H9 (cell line): ENCODE results near the gene USH2A. TPM values are rescaled to one million over a fixed set of nuclear protein-coding genes. Genes with fewer than 3 reads are reported as not detected.

Experiments used
- DNase-seq: peaks from one replicate; pipeline ENCODE4 v3.0.0-alpha.2; 2017
- H2AFZ ChIP-seq: one replicate; pipeline ENCODE4 v1.6.1; 2013; ENCODE audit warnings: mild to moderate bottlenecking, low read length, control low read depth, moderate library complexity
- H2AK5ac ChIP-seq: 2 replicates; pipeline ENCODE4 v1.6.1; 2013; ENCODE audit warnings: low read length, control low read depth, mixed read lengths; ENCODE audit not compliant: insufficient read length
- H2BK120ac ChIP-seq: one replicate; pipeline ENCODE4 v1.6.1; 2013; ENCODE audit warnings: low read depth, mild to moderate bottlenecking, low read length, control low read depth, inconsistent platforms; ENCODE audit not compliant: poor library complexity, severe bottlenecking
- H2BK12ac ChIP-seq: 2 replicates; pipeline ENCODE4 v1.6.1; 2013; ENCODE audit warnings: low read length, control low read depth, mixed read lengths, low read depth; ENCODE audit not compliant: insufficient read length
- H2BK15ac ChIP-seq: 2 replicates; pipeline ENCODE4 v1.6.1; 2013; ENCODE audit warnings: low read depth, low read length, control low read depth
- H2BK20ac ChIP-seq: one replicate; pipeline ENCODE4 v1.6.1; 2013; ENCODE audit warnings: low read depth, mild to moderate bottlenecking, low read length, control low read depth, inconsistent platforms; ENCODE audit not compliant: poor library complexity, severe bottlenecking
- H2BK5ac ChIP-seq: 2 replicates; pipeline ENCODE4 v1.6.1; 2013; ENCODE audit warnings: low read length, control low read depth, mixed read lengths; ENCODE audit not compliant: insufficient read length
- H3K14ac ChIP-seq: 2 replicates; pipeline ENCODE4 v1.6.1; 2013; ENCODE audit warnings: low read length, control low read depth; ENCODE audit not compliant: insufficient read depth
- H3K18ac ChIP-seq: 2 replicates; pipeline ENCODE4 v1.6.1; 2013; ENCODE audit warnings: low read depth, mild to moderate bottlenecking, mixed read lengths, low read length, control low read depth; ENCODE audit not compliant: insufficient read length
- H3K23ac ChIP-seq: 2 replicates; pipeline ENCODE4 v1.6.1; 2013; ENCODE audit warnings: low read length, control low read depth, mixed read lengths, low read depth; ENCODE audit not compliant: insufficient read length
- H3K23me2 ChIP-seq: 2 replicates; pipeline ENCODE4 v1.6.1; 2013; ENCODE audit warnings: low read depth, mild to moderate bottlenecking, mixed read lengths, low read length, control low read depth; ENCODE audit not compliant: insufficient read length, poor library complexity, severe bottlenecking
- H3K27ac ChIP-seq: 2 replicates; pipeline ENCODE4 v1.5.1; 2013; ENCODE audit warnings: low read length, control low read depth, mixed read lengths, low read depth; ENCODE audit not compliant: insufficient read length
- H3K27me3 ChIP-seq: 2 replicates; pipeline ENCODE4 v1.6.1; 2013; ENCODE audit warnings: low read length, control low read depth, inconsistent platforms; ENCODE audit not compliant: insufficient read depth
- H3K4ac ChIP-seq: 2 replicates; pipeline ENCODE4 v1.6.1; 2013; ENCODE audit warnings: low read depth, mild to moderate bottlenecking, control low read depth, inconsistent platforms, low read length, moderate library complexity
- H3K4me1 ChIP-seq: 2 replicates; pipeline ENCODE4 v1.6.1; 2013; ENCODE audit warnings: low read length, control low read depth, inconsistent platforms; ENCODE audit not compliant: insufficient read depth
- H3K4me2 ChIP-seq: 2 replicates; pipeline ENCODE4 v1.6.1; 2013; ENCODE audit warnings: low read length, control low read depth, mixed read lengths; ENCODE audit not compliant: insufficient read length, insufficient read depth
- H3K56ac ChIP-seq: 2 replicates; pipeline ENCODE4 v1.6.1; 2013; ENCODE audit warnings: low read depth, mild to moderate bottlenecking, mixed read lengths, low read length, control low read depth; ENCODE audit not compliant: insufficient read length
- H3K79me1 ChIP-seq: 2 replicates; pipeline ENCODE4 v1.6.1; 2013; ENCODE audit warnings: low read depth, mild to moderate bottlenecking, moderate library complexity, low read length, control low read depth, inconsistent platforms; ENCODE audit not compliant: insufficient read depth, poor library complexity, severe bottlenecking
- H3K79me2 ChIP-seq: 2 replicates; pipeline ENCODE4 v1.6.1; 2013; ENCODE audit warnings: low read length, control low read depth, inconsistent platforms; ENCODE audit not compliant: insufficient read depth
- H3K9ac ChIP-seq: 2 replicates; pipeline ENCODE4 v1.6.1; 2013; ENCODE audit warnings: low read length, control low read depth, mixed read lengths; ENCODE audit not compliant: insufficient read length; ENCODE audit errors: extremely low read depth
- H3K9me3 ChIP-seq: one replicate; pipeline ENCODE4 v1.6.1; 2013; ENCODE audit warnings: low read depth, low read length, inconsistent platforms; ENCODE audit not compliant: control insufficient read depth
- H3T11ph ChIP-seq: one replicate; pipeline ENCODE4 v1.6.1; 2013; ENCODE audit warnings: mild to moderate bottlenecking, low read length, control low read depth, inconsistent platforms
- H4K20me1 ChIP-seq: one replicate; pipeline ENCODE4 v1.6.1; 2013; ENCODE audit not compliant: control insufficient read depth, insufficient read length, insufficient read depth
- H4K5ac ChIP-seq: 2 replicates; pipeline ENCODE4 v1.6.1; 2013; ENCODE audit warnings: low read depth, mild to moderate bottlenecking, mixed read lengths, low read length, control low read depth; ENCODE audit not compliant: insufficient read length
- H4K8ac ChIP-seq: replicated peaks from 2 replicates; pipeline ENCODE4 v1.6.1; 2013; ENCODE audit warnings: low read length, control low read depth, mixed read lengths, low read depth; ENCODE audit not compliant: insufficient read length
- H4K91ac ChIP-seq: 2 replicates; pipeline ENCODE4 v1.6.1; 2013; ENCODE audit warnings: low read depth, mild to moderate bottlenecking, moderate library complexity, mixed read lengths, low read length, control low read depth; ENCODE audit not compliant: insufficient read length
- H3K27ac Mint-ChIP-seq, 3 experiments: 2 replicates in 2 of 3; 3 replicates in 1 of 3; pipeline ENCODE4 v1.8.0; 2020 to 2021; ENCODE audit warnings: mixed read lengths in 3 of 3, mild to moderate bottlenecking in 1 of 3, moderate library complexity in 1 of 3
- H3K27me3 Mint-ChIP-seq: 2 replicates; pipeline ENCODE4 v1.8.0; 2021; ENCODE audit warnings: low read depth, mild to moderate bottlenecking, moderate library complexity, mixed read lengths
- H3K36me3 Mint-ChIP-seq, 3 experiments: 2 replicates in 2 of 3; 3 replicates in 1 of 3; pipeline ENCODE4 v1.8.0; 2020 to 2021; ENCODE audit warnings: low read depth in 3 of 3, mixed read lengths in 3 of 3; ENCODE audit not compliant: insufficient read depth in 1 of 3
- H3K4me1 Mint-ChIP-seq, 2 experiments: 2 replicates each; pipeline ENCODE4 v1.8.0; 2020; ENCODE audit warnings: mixed read lengths in 2 of 2
- H3K4me3 Mint-ChIP-seq, 2 experiments: 2 replicates in 1 of 2; 3 replicates in 1 of 2; pipeline ENCODE4 v1.8.0; 2020 to 2021; ENCODE audit warnings: mild to moderate bottlenecking in 2 of 2, mixed read lengths in 2 of 2, moderate library complexity in 1 of 2
- H3K9me3 Mint-ChIP-seq, 2 experiments: 2 replicates in 1 of 2; 3 replicates in 1 of 2; pipeline ENCODE4 v1.8.0; 2020; ENCODE audit warnings: mild to moderate bottlenecking in 2 of 2, mixed read lengths in 2 of 2, moderate library complexity in 1 of 2
- CTCF ChIP-seq: fragments of 200-600 bp; sonication (generic); conservative IDR thresholded peaks from 3 replicates; pipeline ENCODE4 v1.8.0; 2021; ENCODE audit warnings: antibody characterized with exemption, mild to moderate bottlenecking
- WGBS: extraction: QIAGEN DNeasy Blood & Tissue Kit; methylation state at CpG from one replicate; pipeline ENCODE4 v1.1.7; 2013; ENCODE audit warnings: missing lambda C conversion rate, low lambda C conversion rate, mixed read lengths; ENCODE audit not compliant: insufficient read length; ENCODE audit errors: extremely low coverage; 5-methylcytosine and 5-hydroxymethylcytosine counted together
- total RNA-seq: library from RNA; stranded (reverse); gene quantifications from 2 replicates; pipeline ENCODE4 v1.2.1, GENCODE V29; 2021

USH2A gene
- total RNA-seq, 1 experiment from 2014 or later = 0.11 TPM

DNA sequence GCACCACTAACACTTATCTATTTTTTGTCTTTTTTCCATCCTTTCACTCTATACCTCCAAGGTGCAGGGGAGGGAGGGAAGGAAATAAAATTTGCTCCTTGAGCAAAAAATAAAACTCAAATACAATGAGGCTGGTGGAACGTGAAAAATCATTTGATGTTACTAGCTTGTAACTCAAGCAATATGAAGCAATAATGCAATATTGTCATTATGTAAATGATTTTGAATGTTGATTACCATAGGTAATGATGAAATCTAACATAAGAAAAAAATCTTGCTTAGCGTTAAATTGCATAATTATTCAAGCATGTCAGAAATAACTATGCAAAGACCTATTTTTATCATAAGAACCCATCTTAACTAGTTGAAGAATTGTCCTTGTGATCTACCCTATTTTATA lies 578.5 kb downstream of the USH2A start:
- Histone ChIP-seq H3K4ac (no peak overlapping the region), H3K9ac (no peak overlapping the region), H2AK5ac (no peak overlapping the region), H3K27ac (no peak overlapping the region), H4K20me1 (no peaks in the 10 kb centered on the region), H2BK20ac (no peak overlapping the region), H3K27me3 (no peaks in the 10 kb centered on the region), H2BK5ac (no peak overlapping the region), H3K79me1 (no peaks in the 10 kb centered on the region), H3K23ac (no peak overlapping the region), H3K14ac (no peak overlapping the region), H2AFZ (no peak overlapping the region), H3K18ac (no peak overlapping the region), H3K23me2 (no peaks in the 10 kb centered on the region), H3K9me3 (no peaks in the 10 kb centered on the region), H4K8ac (no peak overlapping the region), H4K91ac (no peak overlapping the region), H4K5ac (no peak overlapping the region), H3K4me1 (no peaks in the 10 kb centered on the region), H2BK15ac (no peak overlapping the region), H3K56ac (no peak overlapping the region), H3T11ph (no peak overlapping the region), H2BK120ac (no peak overlapping the region), H3K4me2 (no peak overlapping the region), H2BK12ac (no peak overlapping the region), H3K79me2 (no peaks in the 10 kb centered on the region)
- H3K4me3 Mint-ChIP-seq = no peak overlapping the region
- no CpG with 5 or more reads among the region's 2 CpGs for WGBS
- no peak for DNase-seq
- H3K36me3 Mint-ChIP-seq = no peaks in the 10 kb centered on the region
- H3K27me3 Mint-ChIP-seq = no peaks in the 10 kb centered on the region
- H3K9me3 Mint-ChIP-seq = peaks cover 2% of the 10 kb centered on the region in 2 experiments; a peak in 3 of 5 replicates
- H3K27ac Mint-ChIP-seq = no peak overlapping the region
- no peaks in the 10 kb centered on the region for H3K4me1 Mint-ChIP-seq
- TF ChIP-seq CTCF = no peak
